Neutrophil (primary cell): ENCODE data around the gene TMEM130.

Experiments
- H3K27ac ChIP-seq: fragments of 200-600 bp; sonication (generic); 2 replicates; pipeline ENCODE4 v1.5.1; 2016; ENCODE audit warnings: mild to moderate bottlenecking, moderate library complexity
- H3K27me3 ChIP-seq: fragments of 200-600 bp; sonication (generic); 2 replicates; pipeline ENCODE4 v1.6.0; 2016; ENCODE audit warnings: mild to moderate bottlenecking
- H3K36me3 ChIP-seq: fragments of 200-600 bp; sonication (generic); 2 replicates; pipeline ENCODE4 v1.5.1; 2017
- H3K4me1 ChIP-seq, 2 experiments: fragments of 200-600 bp in 1 of 2; sonication (generic) in 1 of 2; 1 replicate in 1 of 2; 2 replicates in 1 of 2; pipeline versions ENCODE4 v1.5.1 to v1.6.1; 2013 to 2016; ENCODE audit warnings: low read depth in 1 of 2, low read length in 1 of 2, mild to moderate bottlenecking in 1 of 2, moderate library complexity in 1 of 2; ENCODE audit not compliant: control insufficient read depth in 1 of 2, insufficient read depth in 1 of 2
- H3K4me3 ChIP-seq, 2 experiments: fragments of 200-600 bp in 1 of 2; sonication (generic) in 1 of 2; 1 replicate in 1 of 2; 2 replicates in 1 of 2; pipeline ENCODE4 v1.5.1; 2013 to 2016; ENCODE audit warnings: low read depth in 1 of 2, low read length in 1 of 2, mild to moderate bottlenecking in 1 of 2, moderate library complexity in 1 of 2
- H3K9me3 ChIP-seq: fragments of 200-600 bp; sonication (generic); 2 replicates; pipeline ENCODE4 v1.5.1; 2016
- CTCF ChIP-seq: fragments of 200-600 bp; sonication (generic); IDR thresholded peaks from 2 replicates; pipeline ENCODE4 v1.5.1; 2016; ENCODE audit warnings: antibody characterized with exemption

TMEM130 gene

GRCh38 chr7:98826811-98827231 lies 43.0 kb downstream of the TMEM130 start:
- H3K27me3 ChIP-seq = no peaks in the 10 kb centered on the region
- no peak for TF ChIP-seq CTCF
- H3K4me3 ChIP-seq = no peak overlapping the region
- no peaks in the 10 kb centered on the region for H3K9me3 ChIP-seq
- H3K36me3 ChIP-seq = no peaks in the 10 kb centered on the region
- no peaks in the 10 kb centered on the region for H3K4me1 ChIP-seq
- no peak overlapping the region for H3K27ac ChIP-seq

DNA sequence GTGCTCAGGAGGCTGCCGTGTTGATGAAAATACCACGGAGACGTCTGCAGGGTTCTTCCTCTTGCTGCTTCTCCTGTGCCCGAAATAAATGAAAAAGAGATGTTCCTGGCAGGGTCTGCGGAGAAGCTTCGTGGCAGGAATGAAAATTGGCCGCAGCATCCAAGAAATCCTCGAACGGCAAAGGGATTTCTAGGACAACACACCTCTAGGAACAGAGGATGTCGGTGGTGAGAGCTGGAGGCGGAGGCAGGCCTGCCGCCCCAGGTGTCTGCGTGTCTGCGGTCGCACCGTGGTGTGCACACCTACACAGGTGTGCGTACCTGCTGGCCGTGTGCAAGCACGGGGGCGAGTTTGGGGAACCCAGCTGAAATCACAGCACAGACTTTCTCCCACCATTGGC lies 43.4 kb downstream of the TMEM130 start:
- Histone ChIP-seq H3K36me3 (no peaks in the 10 kb centered on the region), H3K4me3 (no peak overlapping the region)
- no peak for TF ChIP-seq CTCF

DNA sequence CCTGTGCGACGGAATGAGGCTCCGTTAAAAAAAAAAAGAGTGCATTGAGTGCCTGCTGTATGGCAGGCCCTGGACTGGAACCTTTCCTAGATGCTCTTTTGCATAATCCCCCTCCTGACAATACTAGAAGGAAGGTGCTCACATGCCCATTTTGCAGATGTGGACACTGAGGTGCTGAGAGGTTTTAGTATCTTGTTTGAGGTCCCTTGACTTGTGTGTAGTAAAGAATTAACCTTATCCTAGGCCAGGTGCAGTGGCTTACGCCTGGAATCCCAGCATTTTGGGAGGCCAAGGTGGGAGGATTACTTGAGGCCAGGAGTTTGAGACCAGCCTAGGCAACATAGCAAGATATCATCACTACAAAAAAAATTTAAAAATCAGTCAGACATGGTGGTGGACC lies 46.6 kb downstream of the TMEM130 start:
- no peak overlapping the region for H3K4me3 ChIP-seq
- no peak for TF ChIP-seq CTCF
- no peaks in the 10 kb centered on the region for H3K9me3 ChIP-seq
- H3K4me1 ChIP-seq = no peaks in the 10 kb centered on the region
- no peaks in the 10 kb centered on the region for H3K27me3 ChIP-seq
- H3K27ac ChIP-seq = no peak overlapping the region
- H3K36me3 ChIP-seq = no peaks in the 10 kb centered on the region

More for the DNA sequence above, 43.4 kb downstream of the TMEM130 start:
- H3K4me1 ChIP-seq = no peaks in the 10 kb centered on the region
- H3K27ac ChIP-seq = no peak overlapping the region
- H3K27me3 ChIP-seq = no peaks in the 10 kb centered on the region
- no peaks in the 10 kb centered on the region for H3K9me3 ChIP-seq

- Histone ChIP-seq H3K4me3 (no peak overlapping the region), H3K4me1 (no peaks in the 10 kb centered on the region), H3K36me3 (no peaks in the 10 kb centered on the region), H3K9me3 (no peaks in the 10 kb centered on the region), H3K27me3 (no peaks in the 10 kb centered on the region), H3K27ac (no peak overlapping the region)
- TF ChIP-seq CTCF = no peak
Measured at GRCh38 chr7:98821348-98821747, 48.5 kb downstream of the TMEM130 start.

- Histone ChIP-seq H3K4me3 (no peak overlapping the region), H3K36me3 (no peaks in the 10 kb centered on the region), H3K9me3 (no peaks in the 10 kb centered on the region), H3K27me3 (no peaks in the 10 kb centered on the region), H3K27ac (no peak overlapping the region), H3K4me1 (no peaks in the 10 kb centered on the region)
- TF ChIP-seq CTCF = no peak
Measured at GRCh38 chr7:98816967-98817710, 52.7 kb downstream of the TMEM130 start.
